Measurements from ENCODE around the gene SPC24.

Gene SPC24

GRCh38 chr19:11155373-11156120, at the start of gene SPC24:
TSS of gene SPC24 (minus strand) at chr19:11155782. CDS start at chr19:11155776, 6 bp downstream.
- peak; percentile 98 for DNase-seq

GRCh38 chr19:11204943-11205349, 49.4 kb upstream of the SPC24 start:
- no peak for DNase-seq

- no peak for DNase-seq
Measured at GRCh38 chr19:11204076-11204602, 48.6 kb upstream of the SPC24 start.

- peak; percentile 24 to 37 for DNase-seq
Measured at GRCh38 chr19:11203194-11204075, 47.9 kb upstream of the SPC24 start.

GRCh38 chr19:11202488-11203193, 47.1 kb upstream of the SPC24 start:
- DNase-seq: no peak

GRCh38 chr19:11201791-11202190, 46.2 kb upstream of the SPC24 start:
- no peak for DNase-seq

- no peak for DNase-seq
Measured at GRCh38 chr19:11200931-11201330, 45.3 kb upstream of the SPC24 start.

- DNase-seq: no peak
Measured at GRCh38 chr19:11200015-11200574, 44.5 kb upstream of the SPC24 start.

- DNase-seq: no peak
Measured at GRCh38 chr19:11199517-11199916, 43.9 kb upstream of the SPC24 start.

- DNase-seq: no peak
Measured at GRCh38 chr19:11198769-11199424, 43.3 kb upstream of the SPC24 start.

GRCh38 chr19:11198175-11198534, 42.6 kb upstream of the SPC24 start:
- DNase-seq: peak in 1 of 2 experiments; percentile 34

GRCh38 chr19:11197291-11198174, 42.0 kb upstream of the SPC24 start, which contains the start of gene KANK2:
TSS of gene KANK2 (minus strand) at chr19:11197545. CDS start at chr19:11194511, 3,034 bp downstream.
- DNase-seq: peak; percentile 50 to 64

GRCh38 chr19:11196406-11197287, 41.1 kb upstream of the SPC24 start:
- DNase-seq: peak in 1 of 2 experiments; percentile 13

- DNase-seq: no peak
Measured at GRCh38 chr19:11195681-11196080, 40.1 kb upstream of the SPC24 start.

- DNase-seq: peak; percentile 69 to 84
Measured at GRCh38 chr19:11194656-11195558, 39.3 kb upstream of the SPC24 start.

- DNase-seq: no peak
Measured at GRCh38 chr19:11194173-11194572, 38.6 kb upstream of the SPC24 start.

GRCh38 chr19:11192957-11193939, 37.7 kb upstream of the SPC24 start:
- no peak for DNase-seq

- no peak for DNase-seq
Measured at GRCh38 chr19:11191934-11192333, 36.4 kb upstream of the SPC24 start.

Data from Kasumi-1 (cell line).